Limb (tissue), 2 donors: ENCODE measurements around the gene CCDC85C.

Source experiments
- DNase-seq, 2 donors: peaks; one replicate each; pipeline ENCODE4 v3.0.0-alpha.2; 2016; ENCODE audit errors: extremely low spot score in 2 of 2

CCDC85C gene

GRCh38 chr14:99560922-99561683 lies 42.9 kb downstream of the CCDC85C start:
- no peak for DNase-seq

GRCh38 chr14:99560403-99560802 lies 43.6 kb downstream of the CCDC85C start:
- no peak for DNase-seq

GRCh38 chr14:99559286-99559990 lies 44.6 kb downstream of the CCDC85C start:
- no peak for DNase-seq

- DNase-seq = no peak
These were observed 47.7 kb downstream of the CCDC85C start for GRCh38 chr14:99556134-99556791.

GRCh38 chr14:99554757-99555531 lies 49.1 kb downstream of the CCDC85C start:
- no peak for DNase-seq

- no peak for DNase-seq
These were observed 49.8 kb downstream of the CCDC85C start for GRCh38 chr14:99554184-99554583.

- DNase-seq = no peak
These were observed 51.3 kb downstream of the CCDC85C start for GRCh38 chr14:99552572-99553216.

- no peak for DNase-seq
These were observed 51.9 kb downstream of the CCDC85C start for GRCh38 chr14:99552021-99552553.

- DNase-seq = no peak
These were observed 52.7 kb downstream of the CCDC85C start for GRCh38 chr14:99551034-99551922.

- no peak for DNase-seq
These were observed 53.5 kb downstream of the CCDC85C start for GRCh38 chr14:99550387-99550992.

- no peak for DNase-seq
These were observed 54.3 kb downstream of the CCDC85C start for GRCh38 chr14:99549684-99550083.

GRCh38 chr14:99548871-99549515 lies 55.0 kb downstream of the CCDC85C start:
- no peak for DNase-seq

- no peak for DNase-seq
These were observed 55.8 kb downstream of the CCDC85C start for GRCh38 chr14:99548255-99548654.

- DNase-seq = no peak
These were observed 57.6 kb downstream of the CCDC85C start for GRCh38 chr14:99546234-99546879.

- no peak for DNase-seq
These were observed 58.4 kb downstream of the CCDC85C start for GRCh38 chr14:99545586-99545985.

GRCh38 chr14:99544991-99545390 lies 59.0 kb downstream of the CCDC85C start:
- DNase-seq = no peak

- DNase-seq = no peak
These were observed 60.0 kb downstream of the CCDC85C start for GRCh38 chr14:99543985-99544384.

GRCh38 chr14:99543370-99543769 lies 60.6 kb downstream of the CCDC85C start:
- DNase-seq = no peak
